Effector memory CD8-positive, alpha-beta T cell (primary cell): Measurements from ENCODE around the gene CDIP1.

Experiments
- ATAC-seq: fragments of 150-1000 bp; cut with Tn5 transposase; replicated peaks from 2 replicates; pipeline ENCODE4 v1.10.0; 2021; ENCODE audit warnings: mild to moderate bottlenecking, moderate library complexity
- DNase-seq, 3 experiments: peaks; one replicate each; pipeline ENCODE4 v3.0.0; 2021
- H3K27ac Mint-ChIP-seq, 2 donors: one replicate each; pipeline ENCODE4 v1.8.0; 2022; ENCODE audit warnings: mild to moderate bottlenecking in 2 of 2, mixed read lengths in 2 of 2, moderate library complexity in 2 of 2
- H3K27me3 Mint-ChIP-seq, 2 donors: one replicate each; pipeline ENCODE4 v1.8.0; 2022; ENCODE audit warnings: mixed read lengths in 2 of 2
- H3K36me3 Mint-ChIP-seq: one replicate; pipeline ENCODE4 v1.8.0; 2022; ENCODE audit warnings: mild to moderate bottlenecking, moderate library complexity, mixed read lengths; ENCODE audit not compliant: insufficient read depth
- H3K4me1 Mint-ChIP-seq, 2 donors: one replicate each; pipeline ENCODE4 v1.8.0; 2022; ENCODE audit warnings: low read depth in 2 of 2, mixed read lengths in 2 of 2
- H3K4me3 Mint-ChIP-seq, 2 donors: one replicate each; pipeline ENCODE4 v1.8.0; 2022; ENCODE audit warnings: mild to moderate bottlenecking in 2 of 2, mixed read lengths in 2 of 2, moderate library complexity in 2 of 2
- H3K9me3 Mint-ChIP-seq, 2 donors: one replicate each; pipeline ENCODE4 v1.8.0; 2022; ENCODE audit warnings: mixed read lengths in 2 of 2

Gene CDIP1

DNA sequence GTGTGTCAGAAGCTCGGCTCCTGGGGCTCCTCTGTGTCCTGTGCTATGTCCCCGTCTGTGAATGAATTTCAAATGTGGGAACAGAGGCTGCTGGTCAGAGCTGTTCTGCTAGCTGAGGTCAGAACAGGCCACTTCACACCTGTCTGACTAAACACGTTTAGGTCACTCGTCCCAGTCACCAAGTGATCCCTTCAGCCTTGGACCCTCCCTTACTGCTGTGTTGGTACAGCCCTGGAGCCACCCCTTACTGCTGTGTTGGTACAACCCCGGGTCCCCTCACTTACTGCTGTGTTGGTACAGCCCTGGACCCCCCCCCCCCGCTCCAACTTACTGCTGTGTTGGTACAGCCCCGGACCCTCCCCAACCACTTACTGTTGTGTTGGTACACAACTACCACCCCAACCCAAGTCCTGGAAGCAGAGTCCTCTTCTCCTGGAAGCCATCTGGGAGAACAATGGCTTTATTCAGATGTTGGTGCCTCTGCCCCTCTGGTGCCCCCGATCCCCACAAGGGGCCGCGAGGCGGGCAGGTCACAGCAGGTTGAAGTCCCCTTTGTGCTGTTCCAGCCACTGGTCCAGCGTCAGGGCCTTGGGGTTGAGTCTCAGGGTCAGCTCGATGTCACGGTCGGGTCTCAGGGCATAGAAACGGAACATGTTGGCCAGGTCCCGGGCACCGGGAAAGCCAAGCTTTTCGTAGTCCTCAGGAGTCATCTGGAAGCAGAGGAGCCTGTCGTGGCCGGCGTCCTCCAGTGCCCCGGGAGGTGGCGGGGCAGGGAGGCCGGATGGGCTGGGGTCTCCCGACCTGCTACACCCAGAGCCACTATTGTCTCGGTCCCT lies 77.1 kb downstream of the CDIP1 start:
- peaks cover 61% of the 10 kb centered on the region for H3K36me3 Mint-ChIP-seq
- peaks cover 32 to 34% of the 10 kb centered on the region in 2 donors for H3K4me1 Mint-ChIP-seq
- no peak overlapping the region for H3K4me3 Mint-ChIP-seq
- DNase-seq = no peak
- H3K27ac Mint-ChIP-seq = peak overlapping the region in 1 of 2 donors; percentile 11
- H3K9me3 Mint-ChIP-seq = no peaks in the 10 kb centered on the region
- no peak for ATAC-seq
- H3K27me3 Mint-ChIP-seq = no peaks in the 10 kb centered on the region

DNA sequence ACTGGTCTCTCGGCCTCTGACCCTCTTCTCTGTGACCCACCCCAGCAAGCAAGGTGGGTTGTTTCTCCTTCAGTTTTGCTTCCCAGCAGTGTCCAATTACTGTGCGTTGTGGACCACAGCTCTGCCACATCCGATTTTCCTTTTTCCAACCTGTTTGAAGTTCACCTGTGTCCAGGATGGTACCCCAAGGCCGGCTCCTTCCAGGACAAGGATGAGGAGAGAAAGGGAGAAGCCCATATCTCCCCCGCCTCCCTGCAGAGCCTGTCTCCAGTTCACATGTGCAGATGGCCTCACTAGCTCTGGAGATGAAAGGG lies 77.7 kb downstream of the CDIP1 start:
- Mint-ChIP-seq H3K36me3 (peaks cover 55% of the 10 kb centered on the region), H3K27ac (peak overlapping the region in 1 of 2 donors; percentile 11), H3K9me3 (no peaks in the 10 kb centered on the region), H3K27me3 (no peaks in the 10 kb centered on the region), H3K4me3 (no peak overlapping the region), H3K4me1 (peaks cover 26 to 29% of the 10 kb centered on the region in 2 donors)
- no peak for DNase-seq
- ATAC-seq = no peak
